ENCODE data around the gene NLRP5.
"Not testable (repeated sequence)": the region's sequence is repeated elsewhere in the genome, so short reads cannot be mapped to it uniquely, and the experiment has no call there.

Gene NLRP5

GRCh38 chr19:55993492-55993891 is 6.9 kb downstream of the NLRP5 start:
- no peak for TF ChIP-seq CTCF (IDR thresholded peaks at IDR 0.05; ENCODE audit: control insufficient read depth, insufficient read depth, low read depth, low read length, missing control alignments)
- DNase-seq (ENCODE audit: low read depth), result no peak
- H3K4me3 ChIP-seq (ENCODE audit: control insufficient read depth, low read depth, low read length), result no peak overlapping the region

- no peak for TF ChIP-seq CTCF (IDR thresholded peaks at IDR 0.05; ENCODE audit: control insufficient read depth, insufficient read depth, low read depth, low read length, missing control alignments)
- H3K4me3 ChIP-seq (ENCODE audit: control insufficient read depth, low read depth, low read length), result no peak overlapping the region
- DNase-seq (ENCODE audit: low read depth), result no peak
These were observed 28.2 kb downstream of the NLRP5 start for GRCh38 chr19:56014765-56015164.

GRCh38 chr19:56015756-56016155 is 29.2 kb downstream of the NLRP5 start:
- H3K4me3 ChIP-seq (ENCODE audit: control insufficient read depth, low read depth, low read length), result no peak overlapping the region
- TF ChIP-seq CTCF (IDR thresholded peaks at IDR 0.05; ENCODE audit: control insufficient read depth, insufficient read depth, low read depth, low read length, missing control alignments), result no peak
- DNase-seq (ENCODE audit: low read depth), result no peak

- not testable (repeated sequence) for DNase-seq (ENCODE audit: low read depth); H3K4me3 ChIP-seq (ENCODE audit: control insufficient read depth, low read depth, low read length)
These were observed 32.8 kb downstream of the NLRP5 start for GRCh38 chr19:56019325-56019724.

GRCh38 chr19:56020355-56020975 is 33.9 kb downstream of the NLRP5 start:
- H3K4me3 ChIP-seq (ENCODE audit: control insufficient read depth, low read depth, low read length); DNase-seq (ENCODE audit: low read depth): not testable (repeated sequence)

GRCh38 chr19:56026769-56027168 is 40.2 kb downstream of the NLRP5 start:
- no peak for DNase-seq (ENCODE audit: low read depth)
- no peak overlapping the region for H3K4me3 ChIP-seq (ENCODE audit: control insufficient read depth, low read depth, low read length)
- TF ChIP-seq CTCF (IDR thresholded peaks at IDR 0.05; ENCODE audit: control insufficient read depth, insufficient read depth, low read depth, low read length, missing control alignments), result no peak

GRCh38 chr19:56053596-56053995 is 67.0 kb downstream of the NLRP5 start:
- no peak for TF ChIP-seq CTCF (IDR thresholded peaks at IDR 0.05; ENCODE audit: control insufficient read depth, insufficient read depth, low read depth, low read length, missing control alignments)
- no peak for DNase-seq (ENCODE audit: low read depth)
- H3K4me3 ChIP-seq (ENCODE audit: control insufficient read depth, low read depth, low read length), result no peak overlapping the region
